Stimulated activated CD8-positive, alpha-beta memory T cell treated with anti-CD3 and anti-CD28 coated beads, Interleukin-7, amount 100 ng/mL, for 48 hours (primary cell): ENCODE results near the gene TRMT44.
"Not testable (repeated sequence)": the region's sequence is repeated elsewhere in the genome, so short reads cannot be mapped to it uniquely, and the experiment has no call there.

Source experiments
- DNase-seq, 2 donors: peaks; one replicate each; pipeline ENCODE4 v3.0.0-alpha.2; 2020; ENCODE audit warnings: low read depth in 1 of 2; ENCODE audit errors: extremely low read depth in 1 of 2

TRMT44 gene

GRCh38 chr4:8467016-8467415 is 26.4 kb downstream of the TRMT44 start:
- no peak for DNase-seq

- peak; percentile 14 to 15 for DNase-seq
These were observed 28.4 kb downstream of the TRMT44 start for GRCh38 chr4:8468746-8469535.

- no peak for DNase-seq
These were observed 29.0 kb downstream of the TRMT44 start for GRCh38 chr4:8469550-8469949.

- no peak for DNase-seq
These were observed 30.0 kb downstream of the TRMT44 start for GRCh38 chr4:8470451-8471024.

- no peak for DNase-seq
These were observed 30.8 kb downstream of the TRMT44 start for GRCh38 chr4:8471211-8471875.

- DNase-seq, result no peak
These were observed 31.6 kb downstream of the TRMT44 start for GRCh38 chr4:8472158-8472688.

GRCh38 chr4:8472689-8473197 is 32.2 kb downstream of the TRMT44 start:
- no peak for DNase-seq

- DNase-seq, result no peak
These were observed 32.8 kb downstream of the TRMT44 start for GRCh38 chr4:8473198-8473919.

- DNase-seq, result no peak
These were observed 33.5 kb downstream of the TRMT44 start for GRCh38 chr4:8473920-8474590.

- no peak for DNase-seq
These were observed 34.3 kb downstream of the TRMT44 start for GRCh38 chr4:8474856-8475255.

GRCh38 chr4:8475751-8476575 is 35.4 kb downstream of the TRMT44 start:
- no peak for DNase-seq

- no peak for DNase-seq
These were observed 36.6 kb downstream of the TRMT44 start for GRCh38 chr4:8477095-8477635.

- no peak for DNase-seq
These were observed 37.1 kb downstream of the TRMT44 start for GRCh38 chr4:8477676-8478075.

GRCh38 chr4:8478371-8478770 is 37.8 kb downstream of the TRMT44 start:
- no peak for DNase-seq

- no peak for DNase-seq
These were observed 38.5 kb downstream of the TRMT44 start for GRCh38 chr4:8478801-8479744.

- DNase-seq, result no peak
These were observed 39.6 kb downstream of the TRMT44 start for GRCh38 chr4:8480221-8480620.

- not testable (repeated sequence) for DNase-seq
These were observed 46.1 kb downstream of the TRMT44 start for GRCh38 chr4:8486643-8487042.

- DNase-seq, result no peak
These were observed 48.3 kb downstream of the TRMT44 start for GRCh38 chr4:8488791-8489369.
